GM19240 (cell line): Measurements from ENCODE around the gene UROC1.

Experiments used
- DNase-seq: peaks from one replicate; pipeline ENCODE4 v3.0.0; 2011; ENCODE audit warnings: low spot score; ENCODE audit not compliant: insufficient read length

The UROC1 gene

GRCh38 chr3:126442094-126442855, 75.3 kb downstream of the UROC1 start:
- no peak for DNase-seq

DNA sequence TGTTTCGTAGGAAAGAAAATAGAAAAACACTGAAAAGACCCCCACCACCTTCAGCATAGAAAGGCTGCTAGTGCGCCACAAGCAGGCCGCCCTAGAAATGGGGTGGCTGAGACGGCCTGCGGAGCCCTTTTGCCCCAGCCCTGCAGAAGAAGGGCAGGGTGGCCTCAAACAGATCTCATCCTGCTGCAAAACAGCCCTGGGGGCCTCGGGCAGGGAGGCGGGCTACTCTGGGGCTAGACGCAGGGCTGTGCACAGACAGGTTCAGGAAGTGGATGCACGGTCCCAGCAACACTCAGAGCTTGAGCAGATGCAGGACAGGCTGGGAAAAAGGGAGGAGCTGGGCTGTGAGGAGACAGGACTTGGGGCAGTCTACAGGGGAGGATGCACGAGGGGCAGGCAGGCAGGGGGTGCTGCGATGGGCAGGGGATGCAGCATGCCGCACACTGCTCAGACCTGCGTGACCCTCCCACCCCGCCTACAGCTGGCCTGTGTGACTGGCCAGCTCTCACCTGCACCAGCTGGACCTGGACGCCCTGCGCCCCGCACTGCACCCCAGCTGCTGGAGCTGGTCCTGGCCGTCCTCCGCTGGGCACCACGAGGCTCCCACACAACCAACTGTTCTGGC, 76.2 kb downstream of the UROC1 start:
- DNase-seq: no peak

GRCh38 chr3:126440709-126440995, 76.9 kb downstream of the UROC1 start:
- DNase-seq: no peak

GRCh38 chr3:126439968-126440708, 77.4 kb downstream of the UROC1 start:
- no peak for DNase-seq

DNA sequence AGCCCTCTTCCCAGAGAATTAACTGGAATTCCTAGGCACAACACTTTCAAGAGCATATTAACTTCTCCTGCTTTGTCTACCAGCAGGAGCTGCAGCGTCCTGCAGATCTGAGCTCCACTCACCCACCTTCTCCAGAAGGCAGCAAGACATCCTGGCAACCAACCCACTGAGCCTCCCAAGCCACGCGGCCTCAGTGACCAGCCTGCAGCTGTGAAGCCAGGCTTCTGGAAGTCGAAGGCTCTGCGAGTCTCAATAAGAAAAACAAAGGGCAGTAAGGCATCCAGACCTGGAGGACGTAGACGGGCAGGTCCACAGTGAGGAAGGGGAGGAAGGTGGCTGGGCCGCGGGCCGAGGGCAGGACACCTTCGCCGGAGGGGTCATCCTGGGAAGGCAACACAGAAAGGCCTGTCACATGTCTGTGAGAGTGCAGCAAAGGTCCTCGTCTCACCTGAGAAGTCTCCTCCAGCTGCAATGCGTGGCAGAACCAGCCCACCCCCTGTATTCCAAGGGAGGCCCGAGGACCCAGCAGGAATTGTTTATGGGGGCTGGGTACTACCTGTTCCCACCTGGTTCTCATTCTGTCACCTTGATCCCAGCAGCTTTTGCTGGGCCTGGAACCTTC, 78.1 kb downstream of the UROC1 start:
- no peak for DNase-seq

DNA sequence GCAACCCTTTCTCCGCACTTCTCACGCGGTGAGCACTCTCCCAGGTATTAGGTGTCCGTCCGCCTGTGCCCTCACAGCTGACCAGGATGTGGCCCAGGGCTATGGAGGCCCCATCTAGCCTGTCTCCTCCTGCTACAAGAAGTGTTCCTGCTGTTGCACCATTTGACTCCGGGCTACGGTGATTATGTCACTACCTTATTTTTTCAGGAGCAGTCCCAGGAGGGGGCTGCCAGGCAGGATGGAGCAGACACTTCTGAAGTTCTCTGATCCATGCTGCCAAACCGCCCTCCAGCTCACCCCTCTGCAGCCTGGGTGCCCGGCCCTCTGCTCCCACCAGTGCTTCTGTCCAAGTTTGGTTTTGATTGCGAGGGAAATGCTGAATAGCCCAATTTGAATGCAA, 78.8 kb downstream of the UROC1 start:
- no peak for DNase-seq

- no peak for DNase-seq
Measured at GRCh38 chr3:126438186-126438585, 79.4 kb downstream of the UROC1 start.

DNA sequence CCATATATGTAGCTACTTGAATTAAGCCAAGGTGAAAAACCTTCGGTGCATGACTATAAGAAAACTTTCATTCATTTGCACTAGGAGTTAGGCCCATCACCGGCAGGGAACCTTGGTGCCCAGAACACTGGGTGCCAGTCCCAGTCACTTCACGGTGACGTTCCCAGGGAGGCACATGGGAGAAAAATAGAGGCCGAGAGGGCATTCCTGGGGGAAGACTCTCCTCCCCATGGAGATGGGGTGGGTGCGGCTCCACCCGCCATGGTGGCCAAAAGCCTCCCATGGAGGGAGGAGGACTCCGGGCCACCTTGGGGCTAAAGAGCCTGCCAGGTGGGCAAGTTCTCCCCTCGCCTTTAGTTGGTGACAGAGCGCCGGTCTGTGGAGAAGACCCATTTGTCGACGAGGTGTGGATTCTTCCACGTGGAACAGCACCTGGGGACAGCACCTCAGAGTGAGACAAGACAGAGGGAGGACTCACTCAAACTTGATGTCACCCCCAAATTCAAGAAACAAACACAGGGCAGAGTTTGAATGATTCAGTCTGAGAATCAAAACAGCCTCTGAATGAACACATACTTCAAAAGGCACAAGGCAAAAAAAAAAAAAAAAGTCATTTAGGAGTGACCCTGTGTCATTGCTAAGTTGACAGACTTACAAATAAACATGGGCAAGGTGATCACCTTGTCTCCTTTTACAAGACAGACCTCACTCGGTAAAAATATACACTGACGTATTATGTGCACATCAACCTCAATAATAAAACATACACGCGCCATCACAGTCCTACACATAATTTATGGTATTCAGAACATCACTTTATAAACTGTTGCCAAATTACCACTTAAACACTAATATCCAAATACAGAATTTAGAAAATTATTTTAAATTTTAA, 80.5 kb downstream of the UROC1 start:
- DNase-seq: no peak

DNA sequence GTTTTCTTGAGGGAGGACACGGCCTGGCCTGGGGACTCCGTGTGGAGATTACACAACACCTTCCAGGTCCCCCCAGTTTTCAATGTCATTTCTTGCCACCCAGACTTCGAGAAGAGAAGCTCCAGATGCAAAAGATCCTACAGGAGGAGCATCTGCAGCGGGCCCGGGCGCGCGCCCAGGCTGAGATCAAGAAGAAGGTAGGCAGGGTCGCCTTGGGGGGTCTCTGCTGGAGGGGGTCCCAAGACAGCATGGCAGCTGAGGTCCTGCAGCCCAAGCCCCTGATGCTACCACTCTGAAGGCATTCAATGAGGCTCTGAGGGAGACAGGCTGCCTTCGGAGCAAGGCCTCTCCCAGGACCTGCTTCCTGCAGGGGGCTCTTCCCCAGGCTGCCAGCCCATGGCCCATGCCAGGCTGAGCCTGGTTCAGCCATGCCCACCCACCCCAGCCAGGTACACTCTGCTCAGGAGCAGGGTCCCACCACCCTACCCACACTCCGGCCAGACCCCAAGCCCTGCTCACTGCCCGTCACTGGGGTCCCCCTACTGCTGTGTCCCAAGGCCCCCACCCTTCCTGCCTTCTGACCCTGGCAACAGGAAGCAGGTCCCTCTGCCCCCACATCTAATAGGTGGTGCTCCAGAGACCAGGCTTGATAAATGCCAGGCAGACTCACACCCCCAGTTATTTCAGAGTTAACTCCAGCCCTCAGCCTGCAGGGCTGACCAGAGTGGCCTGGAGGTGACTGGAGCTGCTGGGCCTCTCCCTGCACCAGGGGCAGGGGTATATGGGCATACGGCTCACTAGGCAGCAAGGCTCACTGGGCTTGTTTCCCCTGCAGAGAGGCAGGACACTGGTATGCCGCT, 81.9 kb downstream of the UROC1 start:
- no peak for DNase-seq

GRCh38 chr3:126434931-126435411, 82.6 kb downstream of the UROC1 start:
- DNase-seq: no peak

DNA sequence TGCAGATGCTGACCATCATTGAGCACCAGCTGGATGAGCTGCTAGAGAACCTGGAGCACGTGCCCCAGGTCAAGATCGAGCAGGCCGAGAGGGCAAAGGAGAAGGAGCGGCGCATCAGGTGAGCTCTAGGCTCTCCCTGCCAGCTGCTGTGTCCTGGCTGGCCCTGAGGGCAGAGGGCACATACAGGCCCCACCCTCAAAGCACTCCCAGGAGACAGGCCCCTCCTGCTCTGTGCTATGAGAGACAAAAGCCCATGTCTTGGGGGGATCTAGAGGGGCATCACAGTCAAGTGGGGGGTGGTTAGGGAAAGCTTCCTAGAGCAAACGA, 83.3 kb downstream of the UROC1 start:
- DNase-seq: no peak

DNA sequence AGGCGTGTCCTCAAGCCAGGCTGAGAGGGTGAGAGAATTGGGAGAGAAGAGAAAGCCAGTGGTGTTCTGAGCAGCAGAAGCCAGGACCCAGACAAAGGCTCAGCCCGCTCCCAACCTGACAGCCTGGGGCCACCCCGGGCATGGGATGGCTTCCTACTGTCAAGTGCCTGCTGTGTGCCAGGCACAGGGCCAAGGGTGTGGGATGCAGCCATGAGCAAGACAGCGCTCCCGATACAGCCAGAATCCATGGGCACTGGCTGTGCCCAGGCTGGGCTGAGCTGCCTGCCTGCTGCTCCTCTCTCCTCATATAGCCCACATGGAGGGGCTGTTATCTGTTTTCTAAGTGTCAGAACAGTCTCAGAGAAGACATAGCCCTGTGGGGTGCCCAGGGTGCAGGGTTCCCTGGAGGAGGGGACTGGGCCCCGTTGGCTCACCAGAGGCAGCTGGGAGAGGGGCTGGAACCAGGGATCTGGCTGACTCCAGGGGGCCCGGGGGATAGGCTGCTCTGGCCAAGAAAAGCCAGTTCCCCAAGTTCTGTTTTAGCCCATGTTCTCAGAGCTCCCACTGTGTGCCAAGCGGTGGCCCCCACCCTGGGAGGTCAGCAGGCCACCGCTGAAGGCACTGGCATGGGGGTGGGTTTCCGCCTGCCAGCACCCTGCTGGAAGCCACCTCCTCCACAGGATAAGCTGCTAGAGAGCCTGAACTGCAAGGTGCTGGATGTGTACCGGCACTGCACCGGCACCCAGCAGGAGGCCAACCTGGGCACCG, 83.9 kb downstream of the UROC1 start:
- DNase-seq: no peak

DNA sequence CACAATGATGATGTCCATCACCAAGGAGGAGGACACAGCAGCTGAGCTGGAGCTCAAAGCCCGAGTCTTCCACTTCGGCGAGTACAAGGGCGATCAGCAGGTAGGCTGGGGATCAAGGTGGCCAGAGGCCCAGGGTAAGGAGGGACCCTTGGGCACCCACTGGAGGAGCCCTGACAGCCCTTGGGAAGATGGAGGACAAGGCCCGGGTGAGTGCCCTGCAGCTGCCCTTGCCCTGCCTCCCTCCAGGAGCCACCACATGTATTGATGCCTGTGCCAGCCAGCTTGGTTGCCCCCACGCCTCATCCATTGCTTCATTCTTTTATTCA, 84.5 kb downstream of the UROC1 start:
- DNase-seq: no peak

DNA sequence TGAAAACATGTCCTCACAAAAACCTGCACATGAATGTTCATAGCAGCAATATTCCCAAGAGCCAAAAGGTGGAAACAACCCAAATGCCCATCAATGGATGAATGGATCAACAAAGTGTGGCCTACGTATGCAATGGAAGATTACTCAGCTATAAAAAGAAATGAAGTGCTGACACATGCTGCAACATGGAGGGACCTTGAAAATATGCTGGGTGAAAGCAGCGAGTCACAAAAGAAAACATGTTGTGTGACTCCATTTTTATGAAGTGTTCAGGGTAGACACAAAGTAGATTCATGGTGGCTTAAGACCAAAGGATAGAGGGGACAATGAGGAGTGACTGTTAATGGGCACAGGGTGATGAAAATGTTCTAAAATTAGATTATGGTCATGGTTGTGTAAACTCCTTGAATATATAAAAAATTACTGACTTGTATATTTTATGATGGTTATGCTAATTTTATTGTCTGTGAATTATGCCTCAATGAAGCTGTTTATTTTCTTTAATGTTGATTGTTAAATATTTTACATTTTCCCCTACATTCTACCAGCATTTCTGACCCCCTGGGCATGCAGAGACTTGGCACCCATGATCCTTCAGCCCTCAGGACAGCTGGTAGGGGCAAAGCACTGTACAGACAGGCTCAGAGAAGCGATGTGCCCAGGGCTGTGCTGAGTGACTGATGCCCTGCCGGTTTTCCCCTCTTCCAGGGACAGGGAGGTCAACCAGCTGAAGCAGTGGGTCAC, 85.0 kb downstream of the UROC1 start:
- DNase-seq: no peak
